ENCODE results near the gene AP2B1. TPM values are rescaled to one million over a fixed set of nuclear protein-coding genes. Genes with fewer than 3 reads are reported as not detected.

Gene AP2B1
- total RNA-seq, 5 donors from 2014 or later (not counting 1 experiment from before 2014, with no cell fraction given), result 106 to 157 (median 134) TPM

- peaks cover 3 to 30% of the 10 kb centered on the region in 2 donors for H3K36me3 ChIP-seq (ENCODE audit: control insufficient read depth in 2 of 2, extremely low read depth in 1 of 2, insufficient read depth in 1 of 2, low read length in 1 of 2)
- Mint-ChIP-seq H3K4me1 (peaks cover 6 to 19% (median 13%) of the 10 kb centered on the region in 3 donors), H3K9me3 (no peaks in the 10 kb centered on the region), H3K27ac (no peak overlapping the region), H3K4me3 (no peak overlapping the region), H3K36me3 (peaks cover 42% of the 10 kb centered on the region), H3K27me3 (no peaks in the 10 kb centered on the region)
- no peaks in the 10 kb centered on the region for H3K4me1 ChIP-seq (ENCODE audit: control insufficient read depth in 1 of 2, extremely low read depth in 1 of 2, insufficient read depth in 2 of 2, low read length in 2 of 2)
- ChIA-PET POLR2A (no interaction called here), CTCF (interaction anchor here (0.5 to 1.2 kb wide), 7 partner anchors 19 to 172 kb away, joined by 3 to 4 read pairs (median 3); no protein-coding TSS in a partner anchor)
- no peak for ATAC-seq (replicated peaks in 1 of 4)
- no peak for DNase-seq
- H3K27ac ChIP-seq (ENCODE audit: low read length), result no peak overlapping the region
- no peak overlapping the region for H3K4me3 ChIP-seq (ENCODE audit: control insufficient read depth in 1 of 2, extremely low read depth in 1 of 2, low read length in 1 of 2)
- no peaks in the 10 kb centered on the region for H3K27me3 ChIP-seq (replicated peaks in 1 of 2; ENCODE audit: control insufficient read depth in 2 of 2, extremely low read depth in 1 of 2, insufficient read depth in 2 of 2, low read length in 1 of 2)
- no CpG with 5 or more reads among the region's 1 CpG for WGBS (ENCODE audit: insufficient coverage)
- no peaks in the 10 kb centered on the region for H3K9me3 ChIP-seq
Measured at GRCh38 chr17:35651467-35651866, 64.3 kb downstream of the AP2B1 start.

- peaks cover 51% of the 10 kb centered on the region for H3K36me3 Mint-ChIP-seq
- no peak overlapping the region for H3K27ac Mint-ChIP-seq
Measured at GRCh38 chr17:35653619-35654361, 66.7 kb downstream of the AP2B1 start.

GRCh38 chr17:35655303-35655702 is 68.2 kb downstream of the AP2B1 start:
- no peaks in the 10 kb centered on the region for H3K4me1 ChIP-seq (ENCODE audit: control insufficient read depth in 1 of 2, extremely low read depth in 1 of 2, insufficient read depth in 2 of 2, low read length in 2 of 2)
- no peaks in the 10 kb centered on the region for H3K27me3 ChIP-seq (replicated peaks in 1 of 2; ENCODE audit: control insufficient read depth in 2 of 2, extremely low read depth in 1 of 2, insufficient read depth in 2 of 2, low read length in 1 of 2)
- Mint-ChIP-seq H3K36me3 (peaks cover 59% of the 10 kb centered on the region), H3K4me1 (peaks cover 6 to 19% (median 13%) of the 10 kb centered on the region in 3 donors), H3K27ac (no peak overlapping the region), H3K4me3 (no peak overlapping the region), H3K9me3 (no peaks in the 10 kb centered on the region), H3K27me3 (no peaks in the 10 kb centered on the region)
- ATAC-seq (replicated peaks in 1 of 4) (no peak), DNase-seq (no peak)
- POLR2A ChIA-PET, result no interaction called here
- no CpG with 5 or more reads among the region's 1 CpG for WGBS (ENCODE audit: insufficient coverage)
- no peak overlapping the region for H3K4me3 ChIP-seq (ENCODE audit: control insufficient read depth in 1 of 2, extremely low read depth in 1 of 2, low read length in 1 of 2)
- no peak overlapping the region for H3K27ac ChIP-seq (ENCODE audit: low read length)
- H3K9me3 ChIP-seq, result no peaks in the 10 kb centered on the region
- H3K36me3 ChIP-seq (ENCODE audit: control insufficient read depth in 2 of 2, extremely low read depth in 1 of 2, insufficient read depth in 1 of 2, low read length in 1 of 2), result peaks cover 4 to 54% of the 10 kb centered on the region in 2 donors
- CTCF ChIA-PET, result no interaction called here

More at GRCh38 chr17:35653619-35654361, 66.7 kb downstream of the AP2B1 start:
- no peaks in the 10 kb centered on the region for H3K27me3 ChIP-seq (replicated peaks in 1 of 2; ENCODE audit: control insufficient read depth in 2 of 2, extremely low read depth in 1 of 2, insufficient read depth in 2 of 2, low read length in 1 of 2)
- ChIA-PET CTCF (interaction anchor here in 1 of 2 donors (0.6 kb wide), 1 partner anchor 40 kb away, joined by 3 read pairs; no protein-coding TSS in a partner anchor), POLR2A (no interaction called here)
- H3K9me3 ChIP-seq, result no peaks in the 10 kb centered on the region
- WGBS (ENCODE audit: insufficient coverage), result 96% methylated on average over 7 of the region's 12 CpGs
- no peak for DNase-seq
- H3K9me3 Mint-ChIP-seq, result no peaks in the 10 kb centered on the region
- H3K27ac ChIP-seq (ENCODE audit: low read length), result no peak overlapping the region
- no peak for ATAC-seq (replicated peaks in 1 of 4)
- H3K4me3 Mint-ChIP-seq, result no peak overlapping the region
- H3K27me3 Mint-ChIP-seq, result no peaks in the 10 kb centered on the region
- peaks cover 3 to 44% of the 10 kb centered on the region in 2 donors for H3K36me3 ChIP-seq (ENCODE audit: control insufficient read depth in 2 of 2, extremely low read depth in 1 of 2, insufficient read depth in 1 of 2, low read length in 1 of 2)
- no peaks in the 10 kb centered on the region for H3K4me1 ChIP-seq (ENCODE audit: control insufficient read depth in 1 of 2, extremely low read depth in 1 of 2, insufficient read depth in 2 of 2, low read length in 2 of 2)
- no peak overlapping the region for H3K4me3 ChIP-seq (ENCODE audit: control insufficient read depth in 1 of 2, extremely low read depth in 1 of 2, low read length in 1 of 2)
- H3K4me1 Mint-ChIP-seq, result peaks cover 6 to 19% (median 13%) of the 10 kb centered on the region in 3 donors

GRCh38 chr17:35660902-35661301 is 73.8 kb downstream of the AP2B1 start:
- WGBS (ENCODE audit: insufficient coverage), result no CpG with 5 or more reads among the region's 1 CpG
- H3K4me1 Mint-ChIP-seq, result no peaks in the 10 kb centered on the region
- H3K4me1 ChIP-seq (ENCODE audit: control insufficient read depth in 1 of 2, extremely low read depth in 1 of 2, insufficient read depth in 2 of 2, low read length in 2 of 2), result no peaks in the 10 kb centered on the region
- peaks cover 69% of the 10 kb centered on the region for H3K36me3 Mint-ChIP-seq
- H3K4me3 ChIP-seq (ENCODE audit: control insufficient read depth in 1 of 2, extremely low read depth in 1 of 2, low read length in 1 of 2), result no peak overlapping the region
- DNase-seq (no peak), ATAC-seq (replicated peaks in 1 of 4) (no peak)
- no peaks in the 10 kb centered on the region for H3K27me3 ChIP-seq (replicated peaks in 1 of 2; ENCODE audit: control insufficient read depth in 2 of 2, extremely low read depth in 1 of 2, insufficient read depth in 2 of 2, low read length in 1 of 2)
- H3K27me3 Mint-ChIP-seq, result no peaks in the 10 kb centered on the region
- no peaks in the 10 kb centered on the region for H3K9me3 ChIP-seq
- peaks cover 4 to 62% of the 10 kb centered on the region in 2 donors for H3K36me3 ChIP-seq (ENCODE audit: control insufficient read depth in 2 of 2, extremely low read depth in 1 of 2, insufficient read depth in 1 of 2, low read length in 1 of 2)
- ChIA-PET POLR2A (interaction anchor here in 1 of 2 donors (0.5 kb wide), 1 partner anchor 18 kb away, joined by 4 read pairs; no protein-coding TSS in a partner anchor), CTCF (interaction anchor here in 1 of 2 donors (0.6 kb wide), 1 partner anchor 11 kb away, joined by 3 read pairs; no protein-coding TSS in a partner anchor)
- H3K27ac ChIP-seq (ENCODE audit: low read length), result no peak overlapping the region
- no peaks in the 10 kb centered on the region for H3K9me3 Mint-ChIP-seq
- H3K4me3 Mint-ChIP-seq, result no peak overlapping the region
- H3K27ac Mint-ChIP-seq, result no peak overlapping the region

GRCh38 chr17:35664685-35665084 is 77.6 kb downstream of the AP2B1 start:
- Histone ChIP-seq H3K4me1 (ENCODE audit: control insufficient read depth in 1 of 2, extremely low read depth in 1 of 2, insufficient read depth in 2 of 2, low read length in 2 of 2) (no peaks in the 10 kb centered on the region), H3K4me3 (ENCODE audit: control insufficient read depth in 1 of 2, extremely low read depth in 1 of 2, low read length in 1 of 2) (no peak overlapping the region), H3K27ac (ENCODE audit: low read length) (no peak overlapping the region), H3K36me3 (ENCODE audit: control insufficient read depth in 2 of 2, extremely low read depth in 1 of 2, insufficient read depth in 1 of 2, low read length in 1 of 2) (peaks cover 4 to 53% of the 10 kb centered on the region in 2 donors), H3K27me3 (replicated peaks in 1 of 2; ENCODE audit: control insufficient read depth in 2 of 2, extremely low read depth in 1 of 2, insufficient read depth in 2 of 2, low read length in 1 of 2) (no peaks in the 10 kb centered on the region), H3K9me3 (no peaks in the 10 kb centered on the region)
- POLR2A ChIA-PET, result no interaction called here
- ATAC-seq (replicated peaks in 1 of 4), result no peak
- Mint-ChIP-seq H3K36me3 (peaks cover 59% of the 10 kb centered on the region), H3K27me3 (no peaks in the 10 kb centered on the region), H3K4me1 (no peaks in the 10 kb centered on the region), H3K27ac (no peak overlapping the region), H3K4me3 (no peak overlapping the region), H3K9me3 (no peaks in the 10 kb centered on the region)
- DNase-seq, result no peak
- no CpG with 5 or more reads among the region's 5 CpGs for WGBS (ENCODE audit: insufficient coverage)
- CTCF ChIA-PET, result interaction anchor here in 1 of 2 donors (0.9 kb wide), 1 partner anchor 51 kb away, joined by 3 read pairs; no protein-coding TSS in a partner anchor

GRCh38 chr17:35665662-35666061 is 78.5 kb downstream of the AP2B1 start:
- H3K4me1 Mint-ChIP-seq, result no peaks in the 10 kb centered on the region
- H3K36me3 Mint-ChIP-seq, result peaks cover 60% of the 10 kb centered on the region
- POLR2A ChIA-PET, result interaction anchor here in 1 of 2 donors (0.6 kb wide), 2 partner anchors 697 to 941 kb away, joined by 3 to 5 read pairs; no protein-coding TSS in a partner anchor
- Histone ChIP-seq H3K4me3 (ENCODE audit: control insufficient read depth in 1 of 2, extremely low read depth in 1 of 2, low read length in 1 of 2) (no peak overlapping the region), H3K27ac (ENCODE audit: low read length) (no peak overlapping the region), H3K4me1 (ENCODE audit: control insufficient read depth in 1 of 2, extremely low read depth in 1 of 2, insufficient read depth in 2 of 2, low read length in 2 of 2) (no peaks in the 10 kb centered on the region), H3K27me3 (replicated peaks in 1 of 2; ENCODE audit: control insufficient read depth in 2 of 2, extremely low read depth in 1 of 2, insufficient read depth in 2 of 2, low read length in 1 of 2) (no peaks in the 10 kb centered on the region), H3K36me3 (ENCODE audit: control insufficient read depth in 2 of 2, extremely low read depth in 1 of 2, insufficient read depth in 1 of 2, low read length in 1 of 2) (peaks cover 0 to 54% of the 10 kb centered on the region in 2 donors), H3K9me3 (no peaks in the 10 kb centered on the region)
- DNase-seq, result no peak
- WGBS (ENCODE audit: insufficient coverage), result no CpG with 5 or more reads among the region's 2 CpGs
- no peak for ATAC-seq (replicated peaks in 1 of 4)
- no peak overlapping the region for H3K27ac Mint-ChIP-seq
- CTCF ChIA-PET, result interaction anchor here (0.7 to 0.9 kb wide), 2 partner anchors 52 to 430 kb away, joined by 3 read pairs; no protein-coding TSS in a partner anchor
- no peaks in the 10 kb centered on the region for H3K9me3 Mint-ChIP-seq
- H3K27me3 Mint-ChIP-seq, result no peaks in the 10 kb centered on the region
- no peak overlapping the region for H3K4me3 Mint-ChIP-seq
